ENCODE results near the gene FOXP4. TPM values are rescaled to one million over a fixed set of nuclear protein-coding genes. Genes with fewer than 3 reads are reported as not detected.

Gene FOXP4
- polyA plus RNA-seq, 1 experiment: 4.0 TPM

DNA sequence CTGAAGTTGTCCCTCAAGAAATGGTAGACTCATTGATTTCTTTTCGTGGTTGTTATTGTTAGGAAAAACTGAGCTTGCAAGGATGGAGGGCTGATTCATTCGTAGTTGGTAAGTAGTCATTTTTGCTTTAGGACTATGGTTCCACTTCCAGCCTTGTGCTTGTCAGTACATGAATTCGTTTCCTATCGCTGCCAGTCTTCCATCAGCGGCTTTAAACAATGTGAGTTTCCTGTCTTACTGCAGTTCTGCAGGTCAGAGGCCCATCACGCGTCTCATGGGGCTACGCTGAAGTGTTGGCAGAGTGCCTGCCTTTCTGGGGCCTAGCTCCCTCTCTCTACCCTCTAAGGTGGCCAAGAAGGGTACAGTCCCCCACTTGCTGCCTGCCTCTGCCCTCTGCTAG lies 80.7 kb downstream of the FOXP4 start:
- TF ChIP-seq, protein P1, sequence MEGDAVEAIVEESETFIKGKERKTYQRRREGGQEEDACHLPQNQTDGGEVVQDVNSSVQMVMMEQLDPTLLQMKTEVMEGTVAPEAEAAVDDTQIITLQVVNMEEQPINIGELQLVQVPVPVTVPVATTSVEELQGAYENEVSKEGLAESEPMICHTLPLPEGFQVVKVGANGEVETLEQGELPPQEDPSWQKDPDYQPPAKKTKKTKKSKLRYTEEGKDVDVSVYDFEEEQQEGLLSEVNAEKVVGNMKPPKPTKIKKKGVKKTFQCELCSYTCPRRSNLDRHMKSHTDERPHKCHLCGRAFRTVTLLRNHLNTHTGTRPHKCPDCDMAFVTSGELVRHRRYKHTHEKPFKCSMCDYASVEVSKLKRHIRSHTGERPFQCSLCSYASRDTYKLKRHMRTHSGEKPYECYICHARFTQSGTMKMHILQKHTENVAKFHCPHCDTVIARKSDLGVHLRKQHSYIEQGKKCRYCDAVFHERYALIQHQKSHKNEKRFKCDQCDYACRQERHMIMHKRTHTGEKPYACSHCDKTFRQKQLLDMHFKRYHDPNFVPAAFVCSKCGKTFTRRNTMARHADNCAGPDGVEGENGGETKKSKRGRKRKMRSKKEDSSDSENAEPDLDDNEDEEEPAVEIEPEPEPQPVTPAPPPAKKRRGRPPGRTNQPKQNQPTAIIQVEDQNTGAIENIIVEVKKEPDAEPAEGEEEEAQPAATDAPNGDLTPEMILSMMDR (IDR thresholded peaks at IDR 0.05; ENCODE audit: insufficient read depth, low read depth, low read length): no peak
- Histone ChIP-seq H3K4me3 (ENCODE audit: low read depth, low read length) (no peak overlapping the region), H3K27me3 (ENCODE audit: control insufficient read depth, insufficient read depth, low read length) (no peaks in the 10 kb centered on the region; the same call in 1 of the 2 replicates), H3K36me3 (ENCODE audit: control insufficient read depth, insufficient read depth, low read length) (no peaks in the 10 kb centered on the region)
- no peak for DNase-seq (ENCODE audit: low read depth)
- POLR2A ChIA-PET: no interaction called here
- CTCF ChIA-PET: interaction anchor here (0.8 kb wide), 2 partner anchors 55 to 270 kb away, joined by 3 to 6 read pairs; no protein-coding TSS in a partner anchor

DNA sequence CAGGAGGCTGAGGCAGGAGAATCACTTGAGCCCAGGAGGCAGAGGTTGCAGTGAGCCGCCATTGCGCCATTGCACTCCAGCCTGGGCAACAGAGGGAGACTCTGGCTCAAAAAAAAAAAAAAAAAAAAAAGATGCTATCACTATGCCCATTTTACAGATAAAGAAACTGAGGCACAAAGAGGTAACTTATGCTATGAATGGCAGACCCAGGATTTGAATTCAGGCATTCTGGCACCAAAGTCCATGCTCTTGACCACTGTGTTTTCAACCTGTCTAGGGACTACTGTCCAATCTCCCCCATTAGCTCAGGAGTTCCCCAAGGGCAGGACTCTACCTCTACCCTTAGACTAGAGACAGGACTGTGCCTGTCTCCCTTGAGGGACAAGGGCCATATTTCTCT lies 82.9 kb downstream of the FOXP4 start:
- ChIA-PET POLR2A (no interaction called here), CTCF (no interaction called here)
- H3K4me3 ChIP-seq (ENCODE audit: low read depth, low read length): no peak overlapping the region
- no peak for DNase-seq (ENCODE audit: low read depth)
- H3K27me3 ChIP-seq (ENCODE audit: control insufficient read depth, insufficient read depth, low read length): no peaks in the 10 kb centered on the region; the same call in 1 of the 2 replicates
- no peaks in the 10 kb centered on the region for H3K36me3 ChIP-seq (ENCODE audit: control insufficient read depth, insufficient read depth, low read length)
- TF ChIP-seq, protein P1 (IDR thresholded peaks at IDR 0.05; ENCODE audit: insufficient read depth, low read depth, low read length): no peak

DNA sequence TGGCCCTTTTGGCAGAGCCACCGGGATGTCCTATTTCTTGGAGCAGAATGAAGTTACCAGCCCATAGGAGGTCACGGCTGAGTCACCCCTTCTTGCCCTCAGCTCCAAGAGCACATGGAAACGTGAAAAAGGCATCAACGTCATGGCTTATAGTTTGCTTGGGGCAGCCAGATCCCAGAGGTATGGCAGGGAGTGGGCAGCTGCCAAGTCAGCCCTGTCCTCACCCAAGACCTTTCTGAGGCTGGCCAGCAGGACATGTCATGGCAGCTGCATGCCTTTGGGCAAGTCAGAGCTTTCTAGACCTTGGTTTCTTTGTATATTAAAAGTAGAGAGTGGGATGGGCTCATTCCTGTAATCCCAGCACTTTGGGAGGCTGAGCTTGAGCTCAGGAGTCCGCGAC lies 83.9 kb downstream of the FOXP4 start:
- H3K4me3 ChIP-seq (ENCODE audit: low read depth, low read length): no peak overlapping the region
- H3K36me3 ChIP-seq (ENCODE audit: control insufficient read depth, insufficient read depth, low read length): no peaks in the 10 kb centered on the region
- POLR2A ChIA-PET: interaction anchor here (0.7 kb wide), 1 partner anchor 31 kb away, joined by 26 read pairs; no protein-coding TSS in a partner anchor
- no peak for DNase-seq (ENCODE audit: low read depth)
- TF ChIP-seq, protein P1 (IDR thresholded peaks at IDR 0.05; ENCODE audit: insufficient read depth, low read depth, low read length): no peak
- peaks cover 3% of the 10 kb centered on the region; the same call in 1 of the 2 replicates for H3K27me3 ChIP-seq (ENCODE audit: control insufficient read depth, insufficient read depth, low read length)
- CTCF ChIA-PET: interaction anchor here (0.8 to 1.1 kb wide), 2 partner anchors 28 to 262 kb away, joined by 3 to 4 read pairs; no protein-coding TSS in a partner anchor

DNA sequence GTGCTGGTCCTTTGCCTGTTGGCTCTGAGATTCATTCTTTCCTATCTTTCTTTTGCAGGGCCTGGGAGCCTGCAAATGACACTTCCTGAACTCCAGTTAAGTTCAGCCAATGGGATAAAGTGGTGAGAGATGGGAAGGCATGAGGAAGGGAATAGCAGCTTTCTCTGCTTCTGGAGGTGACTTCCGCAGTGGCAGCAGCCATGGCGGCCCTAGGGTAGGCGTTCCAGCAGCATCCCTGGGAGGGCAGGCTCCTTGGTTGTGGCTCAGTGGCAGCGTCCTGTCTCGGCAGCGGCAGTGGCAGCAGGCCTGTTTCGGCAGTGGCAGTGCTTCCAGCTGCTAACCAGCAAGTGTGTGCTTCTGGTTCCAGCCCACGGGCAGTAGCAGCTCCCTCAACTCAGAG lies 84.8 kb downstream of the FOXP4 start:
- TF ChIP-seq, protein P1 (IDR thresholded peaks at IDR 0.05; ENCODE audit: insufficient read depth, low read depth, low read length): no peak
- CTCF ChIA-PET: interaction anchor here (1.1 kb wide), 1 partner anchor 29 kb away, joined by 4 read pairs; no protein-coding TSS in a partner anchor
- DNase-seq (ENCODE audit: low read depth): no peak
- Histone ChIP-seq H3K27me3 (ENCODE audit: control insufficient read depth, insufficient read depth, low read length) (peaks cover 6% of the 10 kb centered on the region), H3K4me3 (ENCODE audit: low read depth, low read length) (no peak overlapping the region), H3K36me3 (ENCODE audit: control insufficient read depth, insufficient read depth, low read length) (no peaks in the 10 kb centered on the region)
- POLR2A ChIA-PET: interaction anchor here (0.7 kb wide), 1 partner anchor 31 kb away, joined by 26 read pairs; no protein-coding TSS in a partner anchor

DNA sequence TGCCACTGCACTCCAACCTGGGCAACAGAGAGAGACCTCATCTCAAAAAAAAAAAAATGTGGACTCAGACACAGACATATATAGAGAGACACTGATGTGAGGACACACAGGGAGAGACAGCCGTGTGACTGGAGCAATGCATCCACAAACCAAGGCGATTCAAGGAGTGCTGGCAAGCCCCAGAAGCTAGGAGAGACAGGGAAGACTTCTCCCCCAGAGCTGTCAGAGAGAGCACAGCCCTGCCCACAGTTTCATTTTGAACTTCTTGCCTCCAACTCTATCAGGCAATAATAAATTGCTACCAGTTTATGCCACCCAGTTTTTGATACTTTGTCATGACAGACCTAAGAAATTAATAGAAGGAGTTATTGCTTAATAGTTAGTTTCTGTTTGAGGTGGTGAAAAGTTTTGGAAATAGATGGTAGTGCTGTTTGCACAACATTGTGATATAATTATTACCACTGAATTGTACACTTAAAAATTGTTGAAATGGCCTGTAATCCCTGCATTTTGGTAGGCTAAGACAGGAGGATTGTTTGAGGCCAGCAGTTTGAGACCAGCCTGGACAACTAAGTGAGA lies 87.0 kb downstream of the FOXP4 start:
- ChIA-PET CTCF (interaction anchor here (0.9 to 1.4 kb wide), 2 partner anchors 15 to 49 kb away, joined by 3 read pairs; no protein-coding TSS in a partner anchor), POLR2A (no interaction called here)
- TF ChIP-seq, protein P1 (IDR thresholded peaks at IDR 0.05; ENCODE audit: insufficient read depth, low read depth, low read length): no peak
- H3K27me3 ChIP-seq (ENCODE audit: control insufficient read depth, insufficient read depth, low read length): peaks cover 24% of the 10 kb centered on the region
- DNase-seq (ENCODE audit: low read depth): no peak
- H3K4me3 ChIP-seq (ENCODE audit: low read depth, low read length): no peak overlapping the region
- H3K36me3 ChIP-seq (ENCODE audit: control insufficient read depth, insufficient read depth, low read length): no peaks in the 10 kb centered on the region
